Brain microvascular endothelial cell (primary cell): Measurements from ENCODE around the gene MTTP.
"Not testable (repeated sequence)": the region's sequence is repeated elsewhere in the genome, so short reads cannot be mapped to it uniquely, and the experiment has no call there.

ENCODE experiments used
- DNase-seq: peaks from one replicate; pipeline ENCODE4 v3.0.0-alpha.2; 2020
- H3K27ac ChIP-seq: fragments of 250-450 bp; sonication (Bioruptor Pico); 2 replicates; pipeline ENCODE4 v1.5.1; 2020; ENCODE audit warnings: mild to moderate bottlenecking, moderate library complexity
- H3K27me3 ChIP-seq: fragments of 250-450 bp; sonication (Bioruptor Pico); replicated peaks from 2 replicates; pipeline ENCODE4 v1.5.1; 2020; ENCODE audit warnings: mild to moderate bottlenecking
- H3K36me3 ChIP-seq: fragments of 250-450 bp; sonication (Bioruptor Pico); replicated peaks from 2 replicates; pipeline ENCODE4 v1.5.1; 2020; ENCODE audit warnings: mild to moderate bottlenecking
- H3K4me3 ChIP-seq: 2 replicates; pipeline ENCODE4 v1.5.1; 2011; ENCODE audit warnings: low read depth, mild to moderate bottlenecking, control low read depth, low read length, moderate library complexity
- CTCF ChIP-seq: IDR thresholded peaks from 2 replicates; pipeline ENCODE4 v1.5.1; 2011; ENCODE audit warnings: low read depth, mild to moderate bottlenecking, moderate library complexity, low read length, control low read depth, inconsistent platforms; ENCODE audit errors: missing control alignments
- in situ Hi-C: cut with HindIII; loops from 2 replicates; pipeline ENCODE4 v1.10.0; 2017; ENCODE audit warnings: low sequenced_read_pairs, low pct_ligation_motif_present

Gene MTTP

GRCh38 chr4:99574530-99575324 lies at the start of gene MTTP:
Gene MTTP, plus strand, starts transcription at chr4:99574824. Its CDS starts 86 bp downstream, at chr4:99574910.
- H3K27ac ChIP-seq = no peak within 1 kb of the TSS
- no peaks in the 10 kb centered on the region for H3K27me3 ChIP-seq

DNA sequence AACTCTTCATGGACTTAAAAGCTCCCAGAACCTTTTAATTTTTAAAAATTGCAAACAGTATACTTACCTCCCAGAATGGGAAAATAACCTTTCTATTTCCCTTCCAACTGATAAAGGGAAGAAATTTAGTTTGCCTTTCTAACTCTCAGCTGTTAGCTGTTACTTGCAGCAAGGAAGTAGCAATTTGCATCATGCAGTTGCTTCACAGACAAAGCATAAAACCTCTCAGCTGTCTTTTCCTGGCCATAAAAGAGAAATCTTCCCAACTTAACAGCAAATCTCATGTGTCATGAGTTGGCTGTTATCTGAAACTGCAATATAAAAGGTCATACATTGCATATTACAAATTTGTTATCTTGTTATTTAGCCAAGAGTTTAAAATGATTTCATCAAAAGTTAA lies 45.4 kb upstream of the MTTP start:
- no peaks in the 10 kb centered on the region for H3K36me3 ChIP-seq
- H3K27me3 ChIP-seq = no peaks in the 10 kb centered on the region
- no peak for TF ChIP-seq CTCF
- in situ Hi-C loops = no loop called here
- H3K4me3 ChIP-seq = no peak overlapping the region
- DNase-seq = no peak
- no peak overlapping the region for H3K27ac ChIP-seq

More at GRCh38 chr4:99574530-99575324, at the start of gene MTTP:
- in situ Hi-C loops = no loop called here
- no peak within 1 kb of the TSS for H3K4me3 ChIP-seq
- H3K36me3 ChIP-seq = no peaks in the 10 kb centered on the region
- TF ChIP-seq CTCF = no peak
- no peak for DNase-seq

- Histone ChIP-seq H3K27me3 (no peaks in the 10 kb centered on the region), H3K27ac (no peak overlapping the region), H3K4me3 (no peak overlapping the region), H3K36me3 (no peaks in the 10 kb centered on the region)
- in situ Hi-C loops = no loop called here
- no peak for DNase-seq
- no peak for TF ChIP-seq CTCF
These were observed 44.7 kb upstream of the MTTP start for GRCh38 chr4:99529956-99530355.

DNA sequence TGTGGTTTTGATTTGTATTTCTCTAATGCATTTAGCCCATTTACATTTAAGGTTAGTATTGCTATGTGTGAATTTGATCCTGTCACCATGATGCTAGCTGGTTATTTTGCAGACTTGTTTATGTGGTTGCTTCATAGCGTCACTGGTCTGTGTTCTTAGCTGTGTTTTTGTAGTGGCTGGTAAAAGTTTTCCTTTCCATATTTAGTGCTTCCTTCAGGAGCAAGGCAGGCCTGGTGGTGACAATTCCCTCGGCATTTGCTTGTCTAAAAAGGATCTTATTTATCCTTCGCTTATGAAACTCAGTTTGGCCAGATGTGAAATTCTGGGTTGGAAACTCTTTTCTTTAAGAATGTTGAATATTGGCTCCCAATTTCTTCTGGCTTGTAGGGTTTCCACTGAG lies 39.9 kb upstream of the MTTP start:
- H3K36me3 ChIP-seq, in situ Hi-C loops: not testable (repeated sequence)

GRCh38 chr4:99536271-99536670 lies 38.4 kb upstream of the MTTP start:
- no peak for TF ChIP-seq CTCF
- no peak overlapping the region for H3K4me3 ChIP-seq
- H3K36me3 ChIP-seq = no peaks in the 10 kb centered on the region
- no peaks in the 10 kb centered on the region for H3K27me3 ChIP-seq
- DNase-seq = no peak
- in situ Hi-C loops = no loop called here
- H3K27ac ChIP-seq = no peak overlapping the region

More for the DNA sequence above, 39.9 kb upstream of the MTTP start:
- DNase-seq, H3K27me3 ChIP-seq, H3K4me3 ChIP-seq, H3K27ac ChIP-seq: not testable (repeated sequence)

DNA sequence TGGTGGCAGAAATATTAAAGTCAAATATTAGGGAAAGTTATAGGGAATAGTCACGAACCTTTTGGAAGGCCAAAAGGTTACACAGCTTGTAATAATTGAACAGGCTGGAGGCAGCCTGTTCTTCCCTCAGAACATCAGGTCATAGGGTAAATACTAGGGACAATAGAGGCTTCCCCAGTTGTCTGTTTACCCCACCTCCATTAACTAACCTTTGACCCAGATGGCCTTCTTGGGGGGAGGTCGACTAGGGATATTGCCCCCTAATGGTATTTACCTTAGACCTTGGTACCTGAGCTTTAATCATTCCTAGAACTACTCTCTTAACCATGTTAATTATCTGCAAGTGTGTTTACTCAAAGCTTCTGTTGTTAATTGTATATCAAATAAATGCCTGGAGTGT lies 37.8 kb upstream of the MTTP start:
- H3K27ac ChIP-seq = no peak overlapping the region
- DNase-seq = no peak
- in situ Hi-C loops = no loop called here
- no peak overlapping the region for H3K4me3 ChIP-seq
- TF ChIP-seq CTCF = no peak
- no peaks in the 10 kb centered on the region for H3K36me3 ChIP-seq
- no peaks in the 10 kb centered on the region for H3K27me3 ChIP-seq
